Panc1 (cell line): ENCODE data around the gene ATP5IF1. TPM values are rescaled to one million over a fixed set of nuclear protein-coding genes. Genes with fewer than 3 reads are reported as not detected.

ENCODE experiments used
- ATAC-seq: fragments of 200-7000 bp; cut with Tn5 transposase; 2 replicates; pipeline ENCODE4 v1.9.1; 2020; ENCODE audit warnings: mild to moderate bottlenecking, moderate library complexity
- BruUV-seq: library from RNA; stranded (reverse); fragments of 400-500 nt; replicated peaks from 2 replicates; lab custom pipeline; 2021; lab: Mats Ljungman, UMichigan
- CTCF ChIA-PET: fragments of 300-600 bp; sonication (Branson Sonifier 250); formaldehyde crosslinking; loops from one replicate; lab custom pipeline; 2022; ENCODE audit warnings: antibody characterized with exemption; lab: Charles Lee
- POLR2A ChIA-PET: fragments of 300-600 bp; sonication (Branson Sonifier 250); formaldehyde crosslinking; loops from one replicate; lab custom pipeline; 2022; ENCODE audit warnings: antibody characterized with exemption; lab: Charles Lee
- DNase-seq: peaks from one replicate; pipeline ENCODE4 v3.0.0-alpha.2; 2010; ENCODE audit warnings: low read depth, low spot score
- H3K27ac ChIP-seq: 2 replicates; pipeline ENCODE4 v1.5.1; 2011; ENCODE audit warnings: mild to moderate bottlenecking, low read length, inconsistent platforms
- H3K27me3 ChIP-seq: fragments of 200-500 bp; sonication (Bioruptor generic); 2 replicates; pipeline ENCODE4 v1.6.0; 2014; ENCODE audit warnings: low read length, inconsistent platforms; ENCODE audit not compliant: control insufficient read depth, insufficient read depth
- H3K36me3 ChIP-seq: fragments of 200-500 bp; sonication (Bioruptor generic); 2 replicates; pipeline ENCODE4 v1.5.1; 2014; ENCODE audit warnings: inconsistent platforms, mild to moderate bottlenecking, low read length, moderate library complexity; ENCODE audit not compliant: control insufficient read depth, insufficient read depth
- H3K4me1 ChIP-seq: 2 replicates; pipeline ENCODE4 v1.5.1; 2011; ENCODE audit warnings: inconsistent platforms, mild to moderate bottlenecking, low read length, moderate library complexity; ENCODE audit not compliant: control insufficient read depth, insufficient read depth
- H3K4me3 ChIP-seq, 2 experiments: 2 replicates each; pipeline ENCODE4 v1.5.1; 2011 to 2012; ENCODE audit warnings: low read depth in 2 of 2, low read length in 2 of 2, mild to moderate bottlenecking in 2 of 2, inconsistent platforms in 1 of 2, moderate library complexity in 1 of 2
- H3K9me3 ChIP-seq: fragments of 200-500 bp; sonication (Bioruptor generic); 2 replicates; pipeline ENCODE4 v1.5.1; 2014; ENCODE audit warnings: low read depth, mild to moderate bottlenecking, inconsistent platforms, low read length, moderate library complexity; ENCODE audit not compliant: control insufficient read depth, insufficient read depth
- CTCF ChIP-seq: fragments of 450-650 bp; IDR thresholded peaks from 2 replicates; pipeline ENCODE4 v1.5.1; 2017; ENCODE audit warnings: mild to moderate bottlenecking
- POLR2AphosphoS5 ChIP-seq: IDR thresholded peaks from 2 replicates; pipeline ENCODE4 v1.6.1; 2012; ENCODE audit warnings: mild to moderate bottlenecking, low read depth, low read length, moderate library complexity
- REST ChIP-seq, 2 experiments: IDR thresholded peaks; 2 replicates each; pipeline ENCODE4 v1.6.1; 2011 to 2012; ENCODE audit warnings: low read depth in 2 of 2, control low read depth in 1 of 2, low read length in 1 of 2, mild to moderate bottlenecking in 1 of 2, moderate library complexity in 1 of 2; ENCODE audit not compliant: insufficient read depth in 1 of 2
- SIN3A ChIP-seq: IDR thresholded peaks from 2 replicates; pipeline ENCODE4 v1.6.1; 2012; ENCODE audit warnings: low read depth, mild to moderate bottlenecking, low read length, moderate library complexity, borderline replicate concordance; ENCODE audit not compliant: insufficient read depth
- TCF7L2 ChIP-seq: IDR thresholded peaks from 2 replicates; pipeline ENCODE4 v1.6.1; 2011; ENCODE audit warnings: mild to moderate bottlenecking, low read depth, low read length, inconsistent platforms
- in situ Hi-C: cut with HindIII; loops from 2 replicates; pipeline ENCODE4 v1.10.0; 2016; ENCODE audit warnings: low sequenced_read_pairs, low pct_unique_long_range_greater_than_20kb
- intact Hi-C: fragments of 100-400 bp; cut with micrococcal nuclease; formaldehyde crosslinking; loops from one replicate; pipeline ENCODE4 v1.10.0; 2022; ENCODE audit not compliant: unreplicated experiment
- total RNA-seq: library from RNA; stranded (reverse); gene quantifications from one replicate; pipeline ENCODE4 v1.2.1, GENCODE V29; 2021; ENCODE audit not compliant: unreplicated experiment

Gene ATP5IF1
- total RNA-seq, 1 experiment from 2014 or later, result 94.5 TPM

- no peak overlapping the region for H3K4me3 ChIP-seq
- no peak for DNase-seq
- no peaks in the 10 kb centered on the region for H3K9me3 ChIP-seq
- intact Hi-C loops, result no loop called here
- H3K36me3 ChIP-seq, result peaks cover 19% of the 10 kb centered on the region
- no peak for ATAC-seq
- in situ Hi-C loops, result no loop called here
- peaks cover 4% of the 10 kb centered on the region; the same call in 1 of the 2 replicates for H3K4me1 ChIP-seq
- CTCF ChIA-PET, result no interaction called here
- H3K27ac ChIP-seq, result no peak overlapping the region
- no peaks in the 10 kb centered on the region for H3K27me3 ChIP-seq
- POLR2A ChIA-PET, result interaction anchor here (0.6 kb wide), 1 partner anchor 276 kb away, joined by 8 read pairs; no protein-coding TSS in a partner anchor
- no TSS peak for BruUV-seq
- TF ChIP-seq POLR2AphosphoS5 (no peak), SIN3A (no peak), CTCF (no peak), REST (IDR thresholded peaks at IDR 0.05; ENCODE audit: insufficient read depth in 1 of 2, low read depth in 2 of 2, low read length in 1 of 2) (no peak), TCF7L2 (no peak)
These were observed 36.3 kb upstream of the ATP5IF1 start for GRCh38 chr1:28199328-28200233.

- Histone ChIP-seq H3K4me1 (peaks cover 4% of the 10 kb centered on the region; the same call in 1 of the 2 replicates), H3K9me3 (no peaks in the 10 kb centered on the region), H3K36me3 (peaks cover 22% of the 10 kb centered on the region), H3K27ac (no peak overlapping the region), H3K27me3 (no peaks in the 10 kb centered on the region), H3K4me3 (no peak overlapping the region)
- ATAC-seq, result no peak
- BruUV-seq, result no TSS peak
- no peak for TF ChIP-seq REST (IDR thresholded peaks at IDR 0.05; ENCODE audit: insufficient read depth in 1 of 2, low read depth in 2 of 2, low read length in 1 of 2)
- no peak for TF ChIP-seq TCF7L2
- TF ChIP-seq CTCF, result no peak
- TF ChIP-seq POLR2AphosphoS5, result no peak
- TF ChIP-seq SIN3A, result no peak
- no peak for DNase-seq
- intact Hi-C loops, result no loop called here
- in situ Hi-C loops, result no loop called here
- ChIA-PET POLR2A (interaction anchor here (0.6 kb wide), 1 partner anchor 276 kb away, joined by 8 read pairs; no protein-coding TSS in a partner anchor), CTCF (no interaction called here)
These were observed 35.6 kb upstream of the ATP5IF1 start for GRCh38 chr1:28200234-28200873.
